GM19025 (cell line): ENCODE data around the gene MRPL48.
A peak's percentile ranks its signal among the peaks of the same experiment; 100 is the strongest.
"Not testable (repeated sequence)": the region's sequence is repeated elsewhere in the genome, so short reads cannot be mapped to it uniquely, and the experiment has no call there.

ENCODE experiments used
- ATAC-seq: cut with Tn5 transposase; IDR thresholded peaks from one replicate; pipeline ENCODE4 v1.9.1; 2021; ENCODE audit warnings: mild to moderate bottlenecking, low read depth, moderate library complexity; ENCODE audit not compliant: unreplicated experiment

Gene MRPL48

DNA sequence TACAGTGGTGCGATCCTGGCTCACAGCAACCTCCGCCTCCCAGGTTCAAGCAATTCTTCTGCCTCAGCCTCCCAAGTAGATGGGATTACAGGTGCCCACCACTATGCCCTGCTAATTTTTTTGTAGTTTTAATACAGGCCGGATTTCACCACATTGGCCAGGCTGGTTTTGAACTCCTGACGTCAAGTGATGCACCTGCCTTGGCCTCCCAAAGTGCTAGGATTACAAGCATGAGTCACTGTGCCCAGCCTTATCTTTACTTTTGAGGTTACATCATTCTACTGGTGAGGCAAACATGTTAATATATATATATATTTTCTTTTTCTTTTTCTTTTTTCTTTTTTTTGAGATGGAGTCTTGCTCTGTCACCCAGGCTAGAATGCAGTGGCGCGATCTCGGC is 16.9 kb upstream of the MRPL48 start:
- ATAC-seq: not testable (repeated sequence)

- peak; percentile 95 for ATAC-seq
Measured at GRCh38 chr11:73779084-73779902, 8.4 kb upstream of the MRPL48 start.

- ATAC-seq: no peak
Measured at GRCh38 chr11:73781303-73781702, 6.4 kb upstream of the MRPL48 start.

GRCh38 chr11:73783483-73784020 is 4.1 kb upstream of the MRPL48 start:
- ATAC-seq: no peak

- ATAC-seq: no peak
Measured at GRCh38 chr11:73784080-73784634, 3.5 kb upstream of the MRPL48 start.

- ATAC-seq: no peak
Measured at GRCh38 chr11:73784734-73785133, 2.9 kb upstream of the MRPL48 start.

GRCh38 chr11:73785467-73785866 is 2.2 kb upstream of the MRPL48 start:
- not testable (repeated sequence) for ATAC-seq

- no peak for ATAC-seq
Measured at GRCh38 chr11:73787051-73787642, 527 bp upstream of the MRPL48 start.

DNA sequence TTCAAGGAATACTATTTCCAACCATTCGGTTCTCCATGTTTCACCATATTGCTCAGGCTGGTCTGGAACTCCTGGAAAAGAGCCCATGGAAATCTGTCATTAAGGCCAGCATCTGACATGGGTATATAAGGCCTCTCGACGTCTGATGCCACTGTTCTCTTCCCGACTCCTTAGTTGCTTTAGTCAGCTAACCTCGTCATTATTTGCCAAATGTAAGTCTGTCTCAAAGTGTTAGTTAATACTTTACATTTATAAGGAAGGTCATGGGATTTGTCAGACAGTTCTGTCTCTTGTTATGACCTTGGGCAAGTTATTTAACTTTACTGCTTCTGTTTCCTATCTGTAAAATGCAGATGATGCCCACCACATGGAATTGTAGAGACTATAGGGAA is 1.6 kb downstream of the MRPL48 start:
- no peak for ATAC-seq

- no peak for ATAC-seq
Measured at GRCh38 chr11:73792584-73792983, 4.9 kb downstream of the MRPL48 start.

- ATAC-seq: no peak
Measured at GRCh38 chr11:73795925-73796632, 8.4 kb downstream of the MRPL48 start.

GRCh38 chr11:73797457-73797856 is 9.8 kb downstream of the MRPL48 start:
- no peak for ATAC-seq

GRCh38 chr11:73800276-73800806 is 12.7 kb downstream of the MRPL48 start:
- ATAC-seq: no peak

DNA sequence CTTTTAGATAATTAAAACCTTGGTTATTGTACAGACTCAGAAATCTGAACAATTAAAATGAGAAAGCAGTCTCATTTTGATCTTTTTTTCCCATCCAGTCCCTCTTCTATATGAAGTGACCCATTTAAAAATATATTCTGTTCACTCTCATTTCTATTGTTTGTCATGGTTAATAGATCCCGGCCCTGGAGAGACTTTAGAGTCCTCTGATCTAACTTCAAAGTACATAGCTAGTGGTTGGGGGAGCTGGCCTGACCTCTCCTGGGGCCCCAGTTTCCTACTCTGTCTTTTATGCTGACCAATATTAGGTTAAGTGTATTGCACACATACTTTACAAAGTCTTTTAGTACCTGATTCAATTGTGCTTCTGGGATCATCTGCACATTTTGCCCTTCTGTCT is 13.5 kb downstream of the MRPL48 start:
- ATAC-seq: no peak

- ATAC-seq: no peak
Measured at GRCh38 chr11:73804712-73805111, 17.0 kb downstream of the MRPL48 start.

GRCh38 chr11:73808052-73808451 is 20.4 kb downstream of the MRPL48 start:
- no peak for ATAC-seq

GRCh38 chr11:73810637-73811036 is 23.0 kb downstream of the MRPL48 start:
- ATAC-seq: no peak

GRCh38 chr11:73812234-73812633 is 24.6 kb downstream of the MRPL48 start:
- ATAC-seq: no peak

- ATAC-seq: no peak
Measured at GRCh38 chr11:73814812-73815211, 27.1 kb downstream of the MRPL48 start.

DNA sequence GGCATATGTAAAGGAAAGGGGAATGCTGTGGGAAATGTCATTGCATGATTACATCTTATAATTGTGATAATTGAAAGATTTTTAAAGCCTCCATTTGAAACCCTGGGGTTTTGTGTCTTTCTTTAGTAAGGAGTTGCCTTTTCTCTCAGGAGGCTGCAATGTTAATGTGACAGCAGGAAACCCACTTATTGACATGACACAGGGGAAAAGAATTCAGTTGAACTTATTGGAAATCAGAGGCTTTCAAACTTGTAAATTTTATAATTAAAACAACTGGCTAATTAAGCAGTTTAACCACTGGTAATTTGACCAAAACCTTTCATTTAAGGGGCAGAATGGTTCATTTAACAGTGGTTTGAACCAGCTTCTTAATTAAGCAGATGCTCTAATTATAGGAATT is 31.2 kb downstream of the MRPL48 start:
- no peak for ATAC-seq

- no peak for ATAC-seq
Measured at GRCh38 chr11:73830261-73830660, 42.6 kb downstream of the MRPL48 start.
